WTC11 (cell line): ENCODE data around the gene RIN1.

Source experiments
- CREB1 ChIP-seq: sonication (generic); formaldehyde crosslinking; IDR thresholded peaks from 2 replicates; pipeline ENCODE4 v1.8.0; 2023; ENCODE audit warnings: mild to moderate bottlenecking, missing genetic modification reagents
- TF ChIP-seq, protein P1 (sequence below): sonication (generic); formaldehyde crosslinking; IDR thresholded peaks from 2 replicates; pipeline ENCODE4 v1.8.1; 2023; ENCODE audit warnings: mild to moderate bottlenecking, missing genetic modification reagents, moderate library complexity

DNA sequence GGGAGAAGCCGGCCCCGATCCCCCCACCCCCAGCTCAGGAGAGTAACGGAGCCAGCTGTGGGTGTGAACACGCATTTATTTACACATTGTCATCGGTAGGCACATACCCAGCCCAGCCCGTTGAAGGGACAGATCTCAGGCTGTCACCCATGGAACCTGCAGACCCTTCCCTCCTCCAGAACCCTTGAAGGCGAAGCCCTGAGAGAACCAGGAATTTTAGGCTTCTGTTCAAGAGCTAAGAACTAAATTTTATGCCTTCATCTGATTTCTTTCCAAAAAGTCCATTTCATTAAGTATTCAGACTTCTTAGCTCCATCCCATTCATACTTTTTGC is 9.0 kb upstream of the RIN1 start:
- TF ChIP-seq CREB1 (CRISPR knock-in tag), result no peak
- TF ChIP-seq, protein P1, sequence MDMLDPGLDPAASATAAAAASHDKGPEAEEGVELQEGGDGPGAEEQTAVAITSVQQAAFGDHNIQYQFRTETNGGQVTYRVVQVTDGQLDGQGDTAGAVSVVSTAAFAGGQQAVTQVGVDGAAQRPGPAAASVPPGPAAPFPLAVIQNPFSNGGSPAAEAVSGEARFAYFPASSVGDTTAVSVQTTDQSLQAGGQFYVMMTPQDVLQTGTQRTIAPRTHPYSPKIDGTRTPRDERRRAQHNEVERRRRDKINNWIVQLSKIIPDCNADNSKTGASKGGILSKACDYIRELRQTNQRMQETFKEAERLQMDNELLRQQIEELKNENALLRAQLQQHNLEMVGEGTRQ (CRISPR knock-in tag), result no peak
